SK-N-SH (cell line): ENCODE data around the gene PPP6R2.

ENCODE experiments used
- POLR2AphosphoS5 ChIP-seq: IDR thresholded peaks from 2 replicates; pipeline ENCODE4 v1.6.1; 2012; ENCODE audit warnings: low read depth, low read length
- RAD21 ChIP-seq: IDR thresholded peaks from 2 replicates; pipeline ENCODE4 v1.6.1; 2012; ENCODE audit warnings: mild to moderate bottlenecking, low read length
- RFX5 ChIP-seq: IDR thresholded peaks from 2 replicates; pipeline ENCODE4 v1.6.1; 2012; ENCODE audit warnings: mild to moderate bottlenecking, improper control_type of control experiment, low read length
- YY1 ChIP-seq: IDR thresholded peaks from 2 replicates; pipeline ENCODE4 v1.4.0; 2012; ENCODE audit warnings: low read depth, mild to moderate bottlenecking
- TF ChIP-seq, protein P1 (sequence below): fragments of 200-600 bp; sonication (generic); IDR thresholded peaks from 2 replicates; pipeline ENCODE4 v1.6.1; 2017; ENCODE audit warnings: antibody characterized with exemption, mild to moderate bottlenecking, moderate library complexity

DNA sequence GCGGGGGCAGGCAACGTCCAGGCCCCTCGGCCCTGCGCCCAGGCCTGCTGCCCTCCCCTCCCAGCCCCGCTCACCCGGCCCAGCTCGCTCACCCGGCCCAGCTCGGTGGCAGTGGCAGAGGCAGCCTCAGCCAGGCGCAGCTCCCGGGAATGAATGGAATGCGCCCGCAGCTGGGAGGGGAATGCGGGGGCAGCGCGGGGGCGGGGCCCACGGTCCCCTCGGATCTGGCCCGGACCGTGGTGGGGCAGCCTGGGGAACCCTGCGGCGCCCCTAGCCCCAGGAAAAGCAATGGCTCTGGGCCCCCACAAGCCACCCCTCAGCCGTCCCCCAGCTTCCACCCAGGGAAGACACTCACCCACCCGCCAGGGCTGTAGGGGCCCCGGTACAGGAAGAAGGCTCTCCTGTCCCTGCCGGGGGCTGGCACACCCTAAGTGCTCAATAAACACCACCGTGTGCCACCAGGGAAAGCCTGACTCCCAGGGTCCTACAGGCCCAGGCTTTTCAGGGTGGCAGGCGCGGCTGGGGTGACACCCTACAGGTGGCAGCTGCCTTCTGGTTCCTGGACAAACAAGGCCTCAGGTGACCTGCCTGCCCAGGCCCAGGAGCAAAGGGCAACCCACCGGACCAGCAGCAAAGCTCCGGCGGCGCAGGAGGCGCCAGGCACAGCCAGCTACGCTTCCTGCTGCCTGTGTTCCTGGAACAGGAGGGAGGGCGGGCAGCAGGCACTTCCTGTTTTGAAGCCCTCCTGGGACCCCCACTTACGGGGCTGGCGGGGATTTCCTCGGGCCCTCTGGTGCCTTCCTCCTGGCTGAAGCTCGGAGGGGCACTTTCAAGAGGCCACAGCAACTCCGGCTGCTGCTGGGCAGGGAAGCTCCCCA lies 49.4 kb upstream of the PPP6R2 start:
- TF ChIP-seq, protein P1, sequence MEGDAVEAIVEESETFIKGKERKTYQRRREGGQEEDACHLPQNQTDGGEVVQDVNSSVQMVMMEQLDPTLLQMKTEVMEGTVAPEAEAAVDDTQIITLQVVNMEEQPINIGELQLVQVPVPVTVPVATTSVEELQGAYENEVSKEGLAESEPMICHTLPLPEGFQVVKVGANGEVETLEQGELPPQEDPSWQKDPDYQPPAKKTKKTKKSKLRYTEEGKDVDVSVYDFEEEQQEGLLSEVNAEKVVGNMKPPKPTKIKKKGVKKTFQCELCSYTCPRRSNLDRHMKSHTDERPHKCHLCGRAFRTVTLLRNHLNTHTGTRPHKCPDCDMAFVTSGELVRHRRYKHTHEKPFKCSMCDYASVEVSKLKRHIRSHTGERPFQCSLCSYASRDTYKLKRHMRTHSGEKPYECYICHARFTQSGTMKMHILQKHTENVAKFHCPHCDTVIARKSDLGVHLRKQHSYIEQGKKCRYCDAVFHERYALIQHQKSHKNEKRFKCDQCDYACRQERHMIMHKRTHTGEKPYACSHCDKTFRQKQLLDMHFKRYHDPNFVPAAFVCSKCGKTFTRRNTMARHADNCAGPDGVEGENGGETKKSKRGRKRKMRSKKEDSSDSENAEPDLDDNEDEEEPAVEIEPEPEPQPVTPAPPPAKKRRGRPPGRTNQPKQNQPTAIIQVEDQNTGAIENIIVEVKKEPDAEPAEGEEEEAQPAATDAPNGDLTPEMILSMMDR: no peak
- TF ChIP-seq POLR2AphosphoS5 (0 out of 2 replicates have a peak, but pooled peaks have one; percentile 15), YY1 (no peak), RAD21 (no peak), RFX5 (no peak)
